T-helper 9 cell (primary cell): ENCODE measurements around the gene PKD1.

ENCODE experiments used
- DNase-seq: peaks from one replicate; pipeline ENCODE4 v3.0.0-alpha.2; 2020

Gene PKD1

DNA sequence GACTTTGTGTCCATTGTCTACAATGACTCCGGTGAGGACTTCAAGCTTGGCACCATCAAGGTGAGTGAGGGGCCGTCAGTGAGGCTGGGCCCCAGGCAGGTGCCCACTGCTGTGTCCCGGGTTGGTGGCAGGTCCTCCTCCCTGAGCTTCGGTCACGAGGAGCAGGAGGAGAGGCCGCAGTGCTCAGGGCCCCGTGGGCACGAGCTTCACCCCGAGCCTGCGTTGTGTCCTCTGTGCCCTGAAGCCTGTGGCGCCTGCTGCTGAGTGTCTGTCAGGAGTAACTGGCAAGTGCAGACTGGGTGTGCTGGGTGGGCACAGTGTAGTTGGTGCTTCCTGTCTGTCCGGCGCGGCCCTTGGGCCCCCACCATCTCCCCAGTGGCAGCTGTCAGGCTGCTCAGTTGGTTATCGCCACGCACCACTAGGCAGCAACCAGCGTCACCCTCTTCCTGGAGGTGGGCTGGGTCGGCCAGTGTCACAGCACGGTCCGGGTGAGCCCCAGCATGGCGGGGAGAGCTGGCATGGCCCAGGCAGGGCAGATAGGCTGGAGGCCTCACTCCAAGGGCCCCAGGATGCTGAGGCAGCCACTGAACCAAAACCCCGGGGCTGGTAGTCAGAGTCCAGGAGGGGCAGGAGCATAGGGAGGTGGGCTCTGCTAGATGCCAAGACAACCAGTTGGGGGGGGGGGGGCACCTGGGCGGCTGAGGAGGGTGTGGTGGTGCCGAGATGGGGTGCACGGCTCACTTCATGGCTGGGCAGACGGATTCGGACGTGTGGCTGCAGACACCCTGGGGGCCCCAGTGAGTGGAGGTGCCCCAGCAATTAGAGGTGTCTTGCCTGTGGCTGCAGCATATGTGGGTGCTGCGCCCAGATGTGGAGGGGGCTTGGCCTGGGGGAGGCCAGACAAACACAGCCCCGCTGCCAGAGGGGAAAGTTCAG, 48.6 kb downstream of the PKD1 start:
- no peak for DNase-seq

DNA sequence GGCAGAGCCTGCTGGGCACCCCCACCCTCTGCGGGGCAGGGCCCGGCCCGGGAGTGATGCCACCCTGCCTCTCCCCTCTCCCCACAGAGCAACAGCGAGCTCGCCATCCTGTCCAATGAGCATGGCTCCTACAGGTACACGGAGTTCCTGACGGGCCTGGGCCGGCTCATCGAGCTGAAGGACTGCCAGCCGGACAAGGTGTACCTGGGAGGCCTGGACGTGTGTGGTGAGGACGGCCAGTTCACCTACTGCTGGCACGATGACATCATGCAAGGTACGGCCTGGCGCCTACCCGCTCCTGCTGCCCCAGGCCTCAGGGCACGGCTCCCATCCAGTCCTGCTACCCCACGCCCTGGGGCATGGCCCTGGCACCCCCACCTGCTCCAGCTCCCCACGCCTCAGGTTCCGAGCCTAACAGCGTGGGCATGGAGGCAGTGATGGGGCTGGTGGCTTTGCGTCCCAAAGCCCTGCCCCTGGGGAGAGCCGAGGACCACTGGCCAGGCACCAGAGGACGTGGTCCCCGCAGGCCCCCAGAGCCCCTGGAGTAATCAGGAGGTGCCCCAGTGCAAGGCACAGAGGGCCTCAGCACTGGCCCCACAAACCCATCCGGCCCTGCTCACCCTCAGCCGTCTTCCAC, 49.5 kb downstream of the PKD1 start:
- DNase-seq: no peak

DNA sequence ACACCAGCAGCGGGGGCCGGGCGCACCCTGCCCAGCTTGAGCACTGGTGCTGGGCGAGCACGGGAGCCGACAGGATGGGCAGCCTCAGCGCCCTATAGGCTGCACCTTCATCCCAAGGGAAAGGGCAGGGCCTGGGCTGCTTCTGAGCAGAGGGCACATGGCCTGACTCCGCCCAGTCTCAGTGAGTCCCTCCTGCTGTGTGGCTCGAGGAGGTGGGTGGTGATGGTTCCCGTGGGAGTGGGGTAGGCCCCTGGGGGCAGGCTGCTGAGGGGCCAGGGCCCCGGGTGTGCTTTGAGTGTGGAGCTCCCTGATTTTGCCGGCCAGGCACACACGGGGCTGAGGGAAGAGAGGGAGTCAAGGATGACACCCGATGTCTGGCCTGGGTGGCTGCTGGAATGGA, 50.0 kb downstream of the PKD1 start:
- DNase-seq: no peak

DNA sequence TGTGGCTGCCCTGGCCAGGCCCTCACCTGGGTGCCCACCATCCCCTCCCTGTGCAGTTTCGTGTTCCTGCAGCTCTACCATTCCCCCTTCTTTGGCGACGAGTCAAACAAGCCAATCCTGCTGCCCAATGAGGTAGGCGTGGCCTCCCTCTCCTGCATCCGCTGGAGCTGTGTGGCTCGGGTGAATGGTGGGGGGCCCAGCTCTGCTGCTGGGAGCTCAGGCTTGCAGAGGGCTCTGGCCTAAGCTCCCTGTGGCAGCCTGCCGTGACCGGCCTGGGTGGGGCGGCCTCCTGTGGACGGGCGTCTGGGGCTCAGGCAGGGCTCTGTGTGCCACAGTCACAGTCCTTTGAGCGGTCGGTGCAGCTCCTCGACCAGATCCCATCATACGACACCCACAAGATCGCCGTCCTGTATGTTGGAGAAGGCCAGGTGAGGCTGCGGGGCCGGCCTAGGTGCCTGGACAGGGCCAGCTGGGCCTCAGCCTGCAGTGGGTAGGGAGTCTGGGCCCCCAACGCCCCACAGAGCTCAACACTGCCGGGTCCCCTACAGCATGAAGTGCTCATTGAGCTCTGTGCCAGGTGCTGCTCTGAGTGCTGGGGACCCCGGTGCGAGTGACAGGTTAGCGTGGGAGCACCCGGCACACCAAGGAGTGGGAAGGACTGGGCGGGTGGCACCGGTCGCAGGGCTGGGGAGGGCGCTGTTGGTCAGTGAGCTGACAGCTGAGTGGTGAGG, 50.6 kb downstream of the PKD1 start:
- DNase-seq: no peak

DNA sequence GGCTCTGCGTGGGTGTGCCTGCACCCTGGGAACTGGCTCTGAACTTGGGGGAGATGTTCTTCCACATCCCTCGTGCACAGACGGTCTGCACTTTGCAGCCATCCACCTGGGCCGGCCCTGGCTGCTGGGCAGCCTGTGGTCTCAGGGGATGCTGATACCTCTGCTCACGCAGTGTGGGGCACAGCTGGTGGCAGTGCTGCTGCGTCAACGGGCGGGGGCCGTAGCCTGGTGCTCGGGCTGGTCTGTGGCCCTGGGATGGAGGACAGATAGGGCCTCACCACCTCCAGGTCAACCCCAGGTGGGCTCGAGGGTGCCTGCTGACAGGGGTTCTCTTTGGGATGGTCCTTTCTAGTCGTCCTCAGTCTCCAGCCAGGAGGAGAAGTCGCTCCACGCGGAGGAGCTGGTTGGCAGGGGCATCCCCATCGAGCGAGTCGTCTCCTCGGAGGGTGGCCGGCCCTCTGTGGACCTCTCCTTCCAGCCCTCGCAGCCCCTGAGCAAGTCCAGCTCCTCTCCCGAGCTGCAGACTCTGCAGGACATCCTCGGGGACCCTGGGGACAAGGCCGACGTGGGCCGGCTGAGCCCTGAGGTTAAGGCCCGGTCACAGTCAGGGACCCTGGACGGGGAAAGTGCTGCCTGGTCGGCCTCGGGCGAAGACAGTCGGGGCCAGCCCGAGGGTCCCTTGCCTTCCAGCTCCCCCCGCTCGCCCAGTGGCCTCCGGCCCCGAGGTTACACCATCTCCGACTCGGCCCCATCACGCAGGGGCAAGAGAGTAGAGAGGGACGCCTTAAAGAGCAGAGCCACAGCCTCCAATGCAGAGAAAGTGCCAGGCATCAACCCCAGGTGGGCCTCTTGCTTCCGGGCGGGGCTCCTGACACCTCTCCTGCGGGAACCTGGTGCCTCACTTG, 51.6 kb downstream of the PKD1 start:
- no peak for DNase-seq

DNA sequence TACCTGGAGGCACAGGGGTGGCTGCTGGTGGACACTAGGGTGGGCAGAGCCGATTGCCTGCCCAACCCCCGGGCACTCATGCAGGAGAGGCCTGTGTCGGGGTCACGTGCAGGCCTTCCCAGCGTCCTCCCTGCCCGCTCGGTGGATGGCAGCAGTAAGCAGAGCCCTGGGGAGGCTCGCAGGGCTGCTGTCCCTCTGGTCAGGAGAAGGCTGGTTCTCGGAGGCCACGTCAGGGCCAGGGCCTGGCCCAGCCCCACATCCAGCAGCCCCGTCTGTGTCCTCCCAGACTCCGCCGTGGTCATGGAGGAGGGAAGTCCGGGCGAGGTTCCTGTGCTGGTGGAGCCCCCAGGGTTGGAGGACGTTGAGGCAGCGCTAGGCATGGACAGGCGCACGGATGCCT, 52.3 kb downstream of the PKD1 start:
- DNase-seq: no peak

DNA sequence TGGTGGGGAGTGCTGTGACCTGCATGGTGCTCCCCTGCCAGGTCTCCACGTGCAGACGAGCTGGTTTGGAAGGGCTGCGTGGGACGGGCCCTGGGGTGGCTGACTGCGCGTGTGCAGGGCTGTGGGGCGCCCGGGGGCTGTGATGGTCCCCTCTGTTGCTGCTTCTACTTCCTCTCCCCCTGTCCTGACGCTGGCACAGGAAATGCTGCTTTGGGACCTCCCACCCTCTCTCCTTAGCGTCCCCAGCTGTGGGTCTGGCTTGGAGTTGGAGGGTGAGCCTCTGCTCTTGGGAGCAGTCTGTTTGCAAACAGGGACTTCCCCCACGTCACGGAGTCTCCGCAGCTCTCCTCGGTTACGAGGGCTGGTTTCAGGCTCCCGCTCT, 52.7 kb downstream of the PKD1 start:
- DNase-seq: no peak

DNA sequence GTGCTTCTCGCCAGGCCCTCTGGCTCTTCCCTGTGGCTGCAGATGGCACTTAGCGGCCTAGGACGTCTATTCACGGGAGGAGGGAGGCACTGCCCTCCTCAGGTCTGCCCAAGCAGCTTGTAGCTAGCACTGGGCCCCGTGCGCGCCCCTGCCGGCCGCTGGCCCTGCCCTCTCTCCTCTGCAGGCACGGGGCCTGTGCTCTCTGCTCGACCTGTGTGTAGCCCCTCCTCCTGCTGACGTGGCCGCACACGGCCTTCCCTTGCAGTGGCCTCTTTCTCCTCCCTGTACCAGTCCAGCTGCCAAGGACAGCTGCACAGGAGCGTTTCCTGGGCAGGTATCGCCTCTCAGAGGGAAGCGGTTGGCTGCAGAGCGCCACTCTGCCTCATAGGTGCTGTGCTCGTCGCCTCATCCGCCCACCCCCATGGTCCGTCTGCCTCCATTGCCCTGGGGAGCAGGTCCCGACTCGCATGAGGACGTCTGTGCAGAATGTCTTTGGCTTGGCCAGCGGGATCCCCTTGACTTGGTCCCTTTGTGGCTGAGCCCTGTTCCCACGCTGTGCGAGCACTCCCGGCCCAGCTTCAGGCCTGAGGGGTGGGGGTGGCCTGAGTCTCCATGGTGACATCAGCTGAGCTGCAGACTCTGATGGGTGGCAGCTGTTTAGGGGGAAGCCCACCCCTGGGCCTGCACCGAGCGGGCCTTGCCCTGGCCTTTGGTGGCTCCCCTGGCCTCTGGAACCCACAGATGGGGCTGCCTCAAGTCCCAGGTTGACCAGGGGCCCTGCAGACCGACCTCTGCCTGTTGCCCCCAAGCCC, 53.3 kb downstream of the PKD1 start:
- no peak for DNase-seq

DNA sequence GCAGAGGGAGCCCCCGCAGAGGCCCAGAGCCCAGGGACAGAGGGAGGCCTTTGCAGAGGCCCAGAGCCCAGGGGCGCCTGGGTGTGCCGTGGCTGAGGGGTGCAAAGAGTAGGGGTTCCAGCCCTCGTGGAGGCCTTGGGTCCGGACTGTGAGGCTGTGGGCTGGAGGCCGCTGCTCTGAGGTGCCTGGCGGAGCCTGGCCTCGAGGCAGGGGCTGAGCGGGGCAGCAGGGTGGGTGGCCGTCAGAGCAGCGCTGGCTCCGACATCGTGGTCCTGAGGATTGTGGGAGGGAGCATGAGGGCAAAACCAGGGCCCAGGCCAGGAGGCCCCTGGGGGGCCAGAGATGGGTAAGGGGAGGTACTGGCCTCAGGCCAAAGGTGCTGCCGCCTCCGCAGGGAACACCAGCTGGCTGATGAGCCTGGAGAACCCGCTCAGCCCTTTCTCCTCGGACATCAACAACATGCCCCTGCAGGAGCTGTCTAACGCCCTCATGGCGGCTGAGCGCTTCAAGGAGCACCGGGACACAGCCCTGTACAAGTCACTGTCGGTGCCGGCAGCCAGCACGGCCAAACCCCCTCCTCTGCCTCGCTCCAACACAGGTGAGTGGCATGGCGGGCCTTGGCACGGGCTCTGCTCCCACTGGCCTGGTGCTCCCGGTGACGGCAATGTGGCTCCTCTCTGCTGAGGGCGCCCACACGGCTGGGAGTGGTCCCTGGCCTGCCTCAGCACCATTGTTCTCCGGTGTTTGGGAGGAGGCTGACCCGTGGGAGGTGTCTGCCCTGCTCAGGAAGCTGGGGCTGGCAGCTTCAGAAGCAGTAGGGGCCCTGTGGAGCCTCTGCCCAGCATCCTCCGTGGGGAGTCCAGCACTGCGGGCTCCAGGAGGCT, 54.3 kb downstream of the PKD1 start:
- DNase-seq: no peak

DNA sequence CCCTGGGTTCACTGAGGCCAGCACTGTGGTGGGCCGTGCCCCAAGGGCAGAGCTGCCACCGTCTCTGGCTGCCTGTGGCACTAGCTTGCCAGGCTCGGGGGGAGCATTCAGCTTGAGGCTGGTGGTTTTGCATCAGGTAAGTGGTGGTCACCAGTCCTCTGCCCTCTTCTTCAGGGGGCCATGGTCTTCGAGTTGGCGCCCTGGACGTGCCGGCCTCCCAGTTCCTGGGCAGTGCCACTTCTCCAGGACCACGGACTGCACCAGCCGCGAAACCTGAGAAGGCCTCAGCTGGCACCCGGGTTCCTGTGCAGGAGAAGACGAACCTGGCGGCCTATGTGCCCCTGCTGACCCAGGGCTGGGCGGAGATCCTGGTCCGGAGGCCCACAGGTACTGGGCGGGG, 55.7 kb downstream of the PKD1 start:
- DNase-seq: no peak

DNA sequence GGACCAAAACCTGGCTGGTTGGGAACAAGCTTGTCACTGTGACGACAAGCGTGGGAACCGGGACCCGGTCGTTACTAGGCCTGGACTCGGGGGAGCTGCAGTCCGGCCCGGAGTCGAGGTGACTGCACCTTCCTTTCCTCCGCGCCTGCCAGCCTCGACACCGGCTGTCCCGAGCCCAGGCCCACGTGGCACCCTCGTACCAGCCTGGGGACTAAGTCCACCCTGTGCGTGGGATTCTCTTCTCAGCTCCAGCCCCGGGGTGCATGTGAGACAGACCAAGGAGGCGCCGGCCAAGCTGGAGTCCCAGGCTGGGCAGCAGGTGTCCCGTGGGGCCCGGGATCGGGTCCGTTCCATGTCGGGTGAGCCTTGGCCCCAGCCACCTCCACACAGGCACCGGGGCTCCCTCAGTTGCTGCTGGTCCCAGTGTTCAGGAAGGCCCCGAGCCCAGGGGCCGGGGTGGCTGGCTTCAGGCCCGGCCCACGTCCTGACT, 56.3 kb downstream of the PKD1 start:
- no peak for DNase-seq

DNA sequence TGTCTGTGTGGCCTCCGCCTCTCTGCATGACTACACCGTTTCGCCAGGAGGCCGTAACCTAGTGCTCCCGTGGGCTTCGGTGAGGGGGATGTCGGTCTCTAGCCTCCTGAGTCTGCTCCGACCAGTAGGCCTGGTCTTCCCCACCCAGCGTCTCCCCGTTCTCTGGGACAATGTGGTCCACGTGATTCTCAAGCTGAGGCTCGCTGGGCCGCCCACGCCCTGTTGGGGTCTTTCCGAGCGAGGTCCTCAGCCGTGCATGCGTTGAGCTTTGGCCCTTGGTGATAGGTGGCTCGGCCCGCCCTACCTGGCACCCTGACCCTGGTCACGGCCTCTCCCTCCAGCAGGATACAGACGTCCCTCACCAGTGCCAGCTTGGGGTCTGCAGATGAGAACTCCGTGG, 57.0 kb downstream of the PKD1 start:
- no peak for DNase-seq

DNA sequence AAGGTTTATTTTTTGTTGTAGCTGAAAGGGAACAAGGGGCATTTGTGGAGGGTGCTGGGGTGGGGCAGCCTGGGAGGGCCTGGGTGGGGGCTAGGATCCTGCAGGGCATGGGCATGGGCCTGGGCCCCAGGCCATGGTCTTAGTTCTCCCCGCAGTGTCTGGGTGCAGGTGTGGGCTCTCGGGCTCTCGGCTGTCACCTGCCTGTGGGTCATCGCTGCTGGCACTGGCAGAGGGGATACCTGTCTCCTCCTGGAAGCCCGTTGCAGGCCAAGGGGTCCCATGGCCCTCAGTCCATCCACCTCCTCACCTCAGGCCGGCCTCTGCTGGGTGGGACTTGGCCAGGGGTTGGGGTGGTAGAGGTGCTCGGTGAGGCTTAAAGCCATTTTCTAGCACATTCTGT, 57.6 kb downstream of the PKD1 start:
- no peak for DNase-seq

DNA sequence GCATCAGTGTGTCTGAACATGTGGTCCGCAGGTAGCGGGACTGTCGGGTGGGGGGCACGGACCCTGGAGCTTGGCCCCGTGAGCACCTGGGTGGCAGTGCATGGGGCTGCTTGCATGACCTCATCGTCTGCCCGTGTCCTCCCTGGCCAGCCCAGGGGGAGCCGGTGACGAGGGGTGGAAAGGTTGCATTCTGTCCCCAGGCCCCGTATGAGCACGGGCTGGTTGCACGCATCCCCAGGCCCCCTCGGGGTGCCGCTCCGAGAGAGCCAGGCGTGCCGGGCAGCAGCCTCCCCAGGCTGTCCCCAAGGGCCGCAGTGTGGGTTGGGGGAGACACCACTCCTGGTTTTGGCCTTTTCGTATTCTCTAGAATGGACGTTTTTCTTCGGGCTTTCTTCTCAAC, 58.0 kb downstream of the PKD1 start:
- no peak for DNase-seq

DNA sequence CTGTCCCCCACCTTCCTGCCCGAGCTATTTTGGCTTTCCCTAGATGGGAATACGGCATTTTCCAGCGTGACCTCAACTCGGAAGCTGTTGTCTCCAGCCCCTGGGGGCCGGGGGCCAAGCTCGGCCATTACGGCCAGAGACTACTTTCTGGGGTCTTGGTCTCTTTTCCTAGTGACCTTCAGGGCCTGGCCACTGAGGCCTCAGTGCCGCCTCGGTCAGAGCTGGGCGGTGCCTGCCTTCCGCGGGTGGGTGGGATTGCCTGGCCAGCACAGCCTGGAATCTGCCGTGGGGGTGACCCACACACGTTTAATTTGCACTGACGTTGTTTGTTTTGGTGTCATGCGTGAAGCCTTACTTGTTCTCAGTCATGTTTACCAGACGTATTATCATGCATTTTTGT, 58.7 kb downstream of the PKD1 start:
- DNase-seq: no peak

DNA sequence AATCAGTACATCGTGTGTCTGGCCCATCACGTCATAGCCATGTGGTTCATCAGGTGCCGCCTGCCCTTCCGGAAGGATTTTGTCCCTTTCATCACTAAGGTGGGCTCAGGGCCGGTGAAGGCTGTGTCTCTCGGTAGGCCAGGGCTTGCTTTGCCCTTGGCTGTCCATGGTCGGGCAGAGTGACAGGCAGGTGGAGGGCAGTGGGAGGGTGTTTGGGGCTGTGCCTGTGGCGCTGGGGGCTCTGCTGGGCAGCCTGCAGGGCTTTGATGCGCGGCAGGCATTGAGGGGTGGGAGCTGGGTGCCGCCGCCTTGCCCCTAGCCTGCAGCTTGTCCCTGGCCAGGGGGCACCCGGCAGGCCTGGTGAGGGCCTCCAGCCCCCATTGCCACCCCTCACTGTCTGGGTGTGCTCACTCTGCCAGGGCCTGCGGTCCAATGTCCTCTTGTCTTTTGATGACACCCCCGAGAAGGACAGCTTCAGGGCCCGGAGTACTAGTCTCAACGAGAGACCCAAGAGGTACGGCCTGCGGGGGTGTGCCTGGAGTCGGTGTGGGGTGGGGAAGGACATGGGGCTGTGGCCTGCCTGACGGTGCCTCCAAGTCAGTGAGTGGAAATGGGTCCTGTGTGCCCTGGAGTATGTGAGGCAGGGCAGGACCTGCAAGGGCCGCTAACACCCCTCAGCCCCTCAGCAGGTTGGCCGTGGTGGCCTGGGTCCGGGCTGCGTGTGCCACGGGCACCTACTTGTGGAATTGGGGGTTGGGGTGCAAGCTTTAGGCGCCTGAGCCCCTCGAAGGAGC, 59.4 kb downstream of the PKD1 start:
- no peak for DNase-seq

DNA sequence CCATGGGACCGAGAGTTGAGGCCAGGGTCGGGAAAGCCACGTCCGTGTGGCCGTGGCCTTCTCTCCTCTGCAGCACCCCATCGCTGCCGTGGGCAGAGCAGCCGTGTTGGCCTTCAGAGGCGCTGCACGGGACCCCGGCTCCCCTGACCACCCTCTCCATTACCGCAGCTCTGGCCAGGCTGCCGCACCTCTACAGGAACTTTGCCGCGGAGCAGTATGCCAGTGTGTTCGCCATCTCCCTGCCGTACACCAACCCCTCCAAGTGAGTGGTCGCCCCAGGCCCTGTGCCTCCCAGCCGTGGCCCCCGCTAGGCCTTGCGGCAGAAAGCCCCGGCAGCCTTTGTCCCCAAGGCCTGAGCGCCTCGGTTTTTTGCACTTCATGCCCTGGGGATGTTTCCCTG, 60.1 kb downstream of the PKD1 start:
- DNase-seq: no peak

DNA sequence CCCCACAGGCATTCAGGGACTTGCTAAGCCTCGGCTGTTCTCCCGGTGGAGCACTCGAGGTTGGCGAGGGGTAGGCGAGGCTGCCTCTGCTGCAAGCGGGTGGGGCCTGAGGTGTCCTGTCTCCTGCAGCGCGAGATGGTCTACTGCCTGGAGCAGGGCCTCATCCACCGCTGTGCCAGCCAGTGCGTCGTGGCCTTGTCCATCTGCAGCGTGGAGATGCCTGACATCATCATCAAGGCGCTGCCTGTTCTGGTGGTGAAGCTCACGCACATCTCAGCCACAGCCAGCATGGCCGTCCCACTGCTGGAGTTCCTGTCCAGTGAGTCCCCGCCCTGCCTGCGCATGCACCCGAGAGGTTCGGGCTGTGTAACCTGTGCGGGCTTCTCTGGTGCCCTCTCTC, 61.6 kb downstream of the PKD1 start:
- no peak for DNase-seq

DNA sequence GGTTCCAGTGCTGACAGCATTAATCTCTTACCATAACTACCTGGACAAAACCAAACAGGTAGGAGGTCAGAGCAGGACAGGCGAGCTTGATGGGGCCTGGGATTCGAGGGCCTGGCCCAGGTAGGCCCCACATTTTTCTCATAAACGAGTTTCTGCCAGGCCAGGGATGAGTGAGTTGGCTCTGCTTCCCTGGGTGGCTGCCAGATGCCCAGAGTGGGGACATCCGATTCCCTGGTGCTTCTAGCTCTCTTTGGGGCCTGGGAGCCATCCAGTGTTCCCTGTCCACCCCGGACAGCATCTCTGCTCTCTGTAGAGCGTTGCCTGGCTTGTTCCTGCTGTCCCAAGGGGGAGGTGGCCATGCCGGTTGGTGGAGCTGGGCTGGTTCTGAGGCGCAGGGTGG, 62.8 kb downstream of the PKD1 start:
- DNase-seq: no peak
